Measurements from ENCODE around the gene IL10RB.

The IL10RB gene

DNA sequence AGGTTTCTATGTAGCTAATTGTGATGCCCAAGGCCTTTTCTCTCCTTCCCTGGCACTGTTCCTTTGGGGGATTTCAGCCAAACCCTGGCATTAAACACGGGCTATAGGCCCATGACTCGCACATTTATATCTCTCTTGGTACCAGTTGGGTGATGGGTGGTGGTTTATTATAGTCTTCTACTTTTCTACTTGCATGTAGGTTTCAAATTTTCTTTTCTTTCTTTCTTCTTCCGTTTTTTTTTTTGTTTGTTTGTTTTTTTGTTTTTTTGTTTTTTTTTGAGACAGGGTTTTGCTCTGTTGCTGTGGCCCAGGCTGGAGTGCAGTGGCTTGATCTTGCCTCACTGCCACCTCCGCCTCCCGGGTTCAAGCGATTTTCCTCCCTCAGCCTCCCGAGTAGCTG is 1.1 kb downstream of the IL10RB start:
- no peak for DNase-seq (ENCODE audit: low read depth)

DNA sequence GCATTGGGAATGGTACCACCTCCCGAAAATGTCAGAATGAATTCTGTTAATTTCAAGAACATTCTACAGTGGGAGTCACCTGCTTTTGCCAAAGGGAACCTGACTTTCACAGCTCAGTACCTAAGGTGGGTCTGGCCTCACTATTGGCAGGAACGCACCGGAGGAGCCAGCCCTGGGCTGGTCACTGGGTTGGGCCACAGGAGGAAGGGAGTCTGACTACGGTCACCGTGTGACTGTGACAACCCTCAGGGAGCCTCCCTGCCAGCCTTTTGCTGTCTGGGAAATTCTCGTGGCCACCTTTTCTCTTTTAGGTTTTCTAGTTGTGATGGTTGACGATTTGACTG is 2.2 kb downstream of the IL10RB start:
- DNase-seq (ENCODE audit: low read depth) = no peak

DNA sequence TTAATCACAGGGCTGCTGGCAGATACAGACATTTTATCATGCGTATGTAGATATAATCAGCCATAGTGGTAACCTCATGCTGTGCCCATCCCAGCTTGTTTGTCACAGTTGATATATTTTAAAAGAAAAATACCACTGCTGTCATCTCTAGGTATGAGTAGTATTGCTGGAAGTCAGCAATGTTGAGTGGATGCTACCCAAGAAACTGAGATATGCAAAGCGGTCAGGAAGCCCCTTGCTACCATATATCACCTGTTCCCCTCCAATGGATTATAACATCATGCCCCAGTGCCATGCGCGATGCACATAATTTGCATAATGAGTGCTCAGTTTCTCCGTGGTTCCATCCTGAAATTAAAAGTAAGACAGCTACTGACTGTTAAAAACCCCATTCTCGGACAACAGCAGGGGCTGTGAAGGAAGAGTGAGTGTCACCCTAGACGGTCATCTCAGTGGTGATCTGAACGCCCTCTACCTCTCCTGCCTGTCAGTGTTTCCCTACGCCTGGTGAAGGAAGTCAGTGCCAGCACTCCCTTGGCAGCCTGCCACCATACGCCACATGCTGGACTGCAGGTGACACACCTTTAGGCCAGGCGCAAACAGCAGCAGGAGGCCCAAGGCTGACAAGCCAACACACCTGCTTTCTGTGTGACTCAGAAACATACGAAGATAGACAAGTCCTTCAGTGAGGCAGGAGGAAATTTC is 2.7 kb downstream of the IL10RB start:
- peak; percentile 35 for DNase-seq (ENCODE audit: low read depth)

DNA sequence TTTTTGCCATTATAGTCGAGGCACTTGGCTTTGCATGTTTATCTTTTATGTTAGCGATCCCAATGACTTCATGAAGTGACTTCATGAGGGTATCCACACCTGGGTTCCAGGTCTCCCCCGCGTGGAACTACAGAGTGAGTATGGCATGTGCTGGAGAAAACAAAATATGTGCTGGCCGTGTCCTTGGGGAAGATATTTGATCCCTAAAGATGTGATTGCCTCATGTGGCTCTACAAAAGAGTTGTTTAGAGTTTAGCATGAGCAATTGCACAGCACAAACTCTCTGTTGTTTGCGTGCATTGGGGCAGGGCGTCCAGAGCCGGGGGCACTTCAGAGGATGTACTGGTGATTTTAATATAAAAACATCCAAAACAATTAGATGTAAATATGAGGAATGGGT is 4.8 kb downstream of the IL10RB start:
- no peak for DNase-seq (ENCODE audit: low read depth)

DNA sequence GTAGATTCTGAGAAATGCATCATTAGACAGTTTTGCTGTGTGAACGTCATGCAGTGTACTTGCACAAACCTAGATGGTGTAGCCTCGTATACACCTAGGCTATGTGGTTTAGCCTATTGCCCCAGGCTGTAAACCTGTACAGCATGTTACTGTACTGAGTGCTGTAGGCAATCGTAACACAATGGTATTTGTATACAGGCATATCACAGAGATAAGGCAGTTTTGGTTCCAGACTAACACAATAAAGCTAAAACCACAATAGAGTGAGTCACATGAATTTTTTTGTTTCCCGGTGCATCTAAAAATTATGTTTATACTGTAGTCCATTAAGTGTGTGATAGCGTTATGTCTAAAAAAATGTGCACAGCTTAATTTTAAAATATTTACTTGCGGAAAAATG is 6.9 kb downstream of the IL10RB start:
- DNase-seq (ENCODE audit: low read depth) = no peak

DNA sequence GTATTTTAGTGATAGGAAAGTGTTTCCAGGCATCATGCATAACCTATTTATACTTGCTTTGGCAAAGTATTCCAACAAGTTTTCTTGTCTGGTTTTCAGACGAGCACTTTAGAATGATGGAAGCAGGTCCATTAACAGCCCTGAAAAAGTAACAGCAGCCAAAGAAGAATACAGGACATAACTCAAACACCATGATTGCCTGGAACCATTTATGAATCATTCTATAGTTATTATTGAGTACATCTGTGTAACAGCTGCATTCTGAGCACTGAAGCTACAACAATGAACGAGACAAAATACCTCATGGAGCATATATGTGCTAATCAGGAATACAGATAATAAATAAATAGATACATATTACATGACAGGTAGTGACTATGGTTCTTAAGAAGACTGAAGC is 12.6 kb downstream of the IL10RB start:
- DNase-seq (ENCODE audit: low read depth) = no peak

DNA sequence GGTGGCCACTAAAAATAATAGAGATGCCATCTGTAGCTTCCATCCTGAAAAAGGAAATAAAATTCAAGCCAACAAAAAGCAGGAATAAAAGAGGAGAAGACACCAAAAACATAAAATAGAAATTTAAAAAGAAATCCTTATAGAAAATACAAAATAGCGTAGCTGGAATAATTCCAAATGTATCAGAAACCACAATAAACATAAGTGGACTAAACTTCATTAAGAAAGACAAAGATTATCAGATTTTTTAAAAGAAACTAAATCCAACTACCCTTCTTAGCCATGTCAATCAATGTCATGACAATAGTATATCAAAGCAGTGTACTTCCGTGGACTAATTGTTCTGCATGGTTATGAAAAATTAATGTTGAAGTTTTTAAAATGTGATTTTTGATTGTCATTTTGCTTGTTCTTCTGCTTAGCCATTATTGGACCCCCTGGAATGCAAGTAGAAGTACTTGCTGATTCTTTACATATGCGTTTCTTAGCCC is 13.2 kb downstream of the IL10RB start:
- DNase-seq (ENCODE audit: low read depth) = no peak

DNA sequence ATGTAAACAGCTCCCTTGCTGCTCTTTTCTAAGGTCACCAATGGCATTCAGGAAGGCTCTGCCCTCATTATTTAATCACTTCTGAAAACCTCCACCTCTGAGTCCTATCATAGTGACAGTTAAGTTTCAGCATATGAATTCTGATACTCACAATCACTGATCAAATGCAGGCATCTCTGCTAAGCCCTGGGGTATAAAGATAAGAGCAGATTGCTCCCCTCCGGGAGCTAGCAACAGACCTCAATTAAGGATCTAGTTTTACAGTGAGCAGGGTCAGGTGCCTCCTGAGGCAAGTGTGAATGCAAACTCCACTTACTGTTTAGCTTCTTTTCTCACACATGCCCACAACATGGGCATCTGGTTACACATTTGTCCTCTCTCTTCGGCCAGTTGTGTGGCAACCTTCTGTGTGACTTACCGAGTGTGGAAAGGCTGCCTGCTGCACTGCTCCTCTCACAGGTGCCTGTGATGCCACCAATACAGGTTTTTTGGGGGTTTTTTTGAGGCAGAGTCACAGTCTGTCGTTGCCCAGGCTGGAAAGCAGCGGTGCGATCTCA is 15.0 kb downstream of the IL10RB start:
- DNase-seq (ENCODE audit: low read depth) = no peak

DNA sequence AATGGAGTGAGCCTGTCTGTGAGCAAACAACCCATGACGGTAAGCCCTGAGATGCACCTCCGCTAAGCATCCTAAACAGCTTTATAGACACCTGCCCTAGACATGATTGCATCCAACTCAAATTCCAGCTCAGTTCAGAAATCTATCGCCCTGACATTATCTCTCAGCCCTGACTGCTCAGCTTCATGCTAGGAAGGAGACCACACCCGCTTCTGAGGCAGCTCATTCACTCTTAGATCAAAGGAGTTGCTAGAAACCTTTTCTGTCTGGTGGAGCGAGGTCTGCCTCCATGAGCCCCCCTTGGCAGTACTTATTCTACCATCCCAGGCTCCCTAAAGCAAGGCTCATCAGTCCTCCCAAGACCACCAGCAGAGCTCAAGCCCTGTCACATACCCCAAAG is 17.0 kb downstream of the IL10RB start:
- DNase-seq (ENCODE audit: low read depth) = no peak

DNA sequence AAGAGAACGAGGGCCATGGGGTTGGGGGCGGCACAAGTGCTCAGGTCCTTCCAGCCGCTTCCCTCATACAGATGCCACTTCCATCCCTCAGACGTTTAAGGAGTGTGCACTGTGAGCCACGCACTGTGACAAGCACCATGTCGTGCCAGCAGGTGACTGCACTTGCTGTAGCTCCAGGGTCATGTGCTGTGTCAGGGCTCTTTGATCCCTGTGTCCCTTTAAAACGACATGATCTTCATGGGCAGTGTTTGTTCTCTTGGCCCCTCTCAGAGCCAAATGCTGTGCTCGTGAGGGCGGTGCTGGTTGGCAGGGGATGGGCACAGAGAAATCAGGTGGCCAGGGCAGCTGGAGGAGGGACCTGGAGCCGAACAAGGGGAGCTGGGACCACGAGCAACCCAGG is 19.9 kb downstream of the IL10RB start:
- DNase-seq (ENCODE audit: low read depth) = no peak

DNA sequence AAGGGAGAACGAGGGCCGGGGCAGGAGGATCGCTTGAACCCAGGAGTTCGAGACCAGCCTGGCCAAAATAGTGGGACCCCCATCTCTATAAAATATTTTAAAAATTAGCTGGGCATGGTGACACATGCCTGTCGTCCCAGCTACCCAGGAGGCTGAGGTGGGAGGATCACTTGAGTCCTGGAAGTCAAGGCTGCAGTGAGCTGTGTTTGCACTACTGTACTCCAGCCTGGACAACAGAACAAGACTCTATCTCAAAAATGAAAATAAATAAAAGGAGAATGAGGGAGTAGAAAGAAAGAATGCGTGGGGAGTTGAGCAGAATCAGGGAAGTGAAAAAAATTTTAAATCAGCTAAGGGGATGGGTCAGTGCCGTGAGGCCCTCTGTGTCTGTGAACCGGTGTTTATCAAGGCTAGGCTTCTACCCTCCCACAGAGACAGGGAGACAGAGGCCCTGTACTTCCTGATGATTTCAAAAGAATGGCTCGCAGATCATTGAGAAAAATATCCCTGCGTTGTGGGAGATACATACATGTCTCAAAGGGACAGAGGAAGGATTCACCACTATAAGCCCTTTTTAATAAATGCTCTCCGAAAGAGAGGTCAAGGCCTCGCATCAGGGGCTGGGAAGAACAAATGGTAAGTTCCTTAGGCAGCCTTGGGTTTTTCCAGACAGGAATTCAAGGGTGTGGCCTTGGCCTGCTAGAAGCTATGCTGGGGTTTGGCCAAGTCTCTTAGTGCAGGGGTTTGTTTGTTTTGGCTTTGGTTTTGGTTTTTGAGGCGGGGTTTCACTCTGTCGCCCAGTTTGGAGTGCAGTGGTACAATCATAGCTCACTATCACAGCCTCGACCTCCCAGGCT is 20.7 kb downstream of the IL10RB start:
- DNase-seq (ENCODE audit: low read depth) = no peak

DNA sequence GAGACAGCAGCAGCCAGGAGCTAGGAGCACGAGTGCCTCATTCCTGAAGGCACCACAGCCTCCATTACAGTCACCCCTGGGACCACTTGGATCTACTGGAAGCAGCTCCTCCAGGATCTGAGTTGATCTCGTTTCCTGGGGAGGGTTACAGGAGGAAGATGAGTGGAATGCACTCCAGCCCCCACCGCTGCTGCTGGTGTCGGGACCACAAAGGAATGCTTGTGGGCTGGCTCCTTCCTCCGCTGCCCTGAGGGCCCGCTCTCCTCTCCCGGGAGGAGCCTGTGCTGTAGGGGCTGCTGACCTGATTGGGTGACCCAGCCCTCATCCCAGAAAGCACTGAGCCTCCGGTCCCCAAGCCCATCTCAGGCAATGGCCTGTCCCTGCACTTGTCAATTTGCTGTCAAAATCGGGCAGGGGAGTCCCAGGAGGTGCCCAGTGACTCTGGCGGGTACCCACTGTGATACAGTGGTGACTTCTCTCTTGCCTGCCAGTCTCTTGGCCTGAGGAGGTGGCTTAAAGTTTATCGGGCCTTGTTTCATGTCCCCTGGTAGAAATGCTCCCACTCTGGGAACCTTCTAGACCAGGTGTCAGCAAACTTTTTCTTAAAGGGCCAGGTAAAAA is 23.1 kb downstream of the IL10RB start:
- DNase-seq (ENCODE audit: low read depth) = no peak

DNA sequence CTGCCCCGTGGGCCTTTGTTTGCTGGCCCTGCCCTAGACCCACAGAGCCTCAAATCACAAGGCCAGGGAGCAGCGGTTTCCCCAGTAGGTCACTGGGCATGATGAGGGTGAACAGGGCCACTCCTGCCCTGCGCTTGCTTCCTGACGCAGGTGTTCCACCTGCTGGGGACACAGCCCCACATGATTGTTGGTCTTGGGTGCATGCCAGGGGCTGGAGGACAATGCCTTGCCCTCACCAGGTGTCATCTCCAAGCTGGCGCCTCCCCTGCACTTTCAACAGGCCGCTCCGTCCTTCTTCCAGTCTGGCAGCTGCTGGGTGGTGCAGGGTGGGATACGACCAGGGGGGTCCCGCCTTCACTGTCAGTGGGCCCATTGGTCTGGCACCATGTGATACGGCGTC is 24.3 kb downstream of the IL10RB start:
- DNase-seq (ENCODE audit: low read depth) = no peak

DNA sequence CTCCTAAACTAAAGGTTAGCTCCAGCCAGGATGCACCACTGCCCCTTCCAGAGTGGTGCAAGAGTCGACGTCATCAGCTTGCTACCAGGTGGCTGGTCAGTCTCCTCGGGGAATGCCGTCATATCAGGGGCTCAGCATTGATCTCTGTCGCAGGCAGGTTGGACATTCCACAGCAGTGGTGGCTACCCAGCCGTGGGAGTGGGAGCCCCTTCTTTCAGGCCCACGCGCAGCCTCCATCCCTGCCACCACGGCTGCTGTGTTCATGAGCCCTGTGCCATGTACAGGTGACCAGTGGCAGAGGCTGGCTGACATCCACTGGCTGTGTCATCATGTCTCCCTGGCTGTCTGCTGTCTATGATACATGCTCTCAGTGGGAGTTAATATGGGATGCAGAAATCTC is 25.5 kb downstream of the IL10RB start:
- DNase-seq (ENCODE audit: low read depth) = no peak

DNA sequence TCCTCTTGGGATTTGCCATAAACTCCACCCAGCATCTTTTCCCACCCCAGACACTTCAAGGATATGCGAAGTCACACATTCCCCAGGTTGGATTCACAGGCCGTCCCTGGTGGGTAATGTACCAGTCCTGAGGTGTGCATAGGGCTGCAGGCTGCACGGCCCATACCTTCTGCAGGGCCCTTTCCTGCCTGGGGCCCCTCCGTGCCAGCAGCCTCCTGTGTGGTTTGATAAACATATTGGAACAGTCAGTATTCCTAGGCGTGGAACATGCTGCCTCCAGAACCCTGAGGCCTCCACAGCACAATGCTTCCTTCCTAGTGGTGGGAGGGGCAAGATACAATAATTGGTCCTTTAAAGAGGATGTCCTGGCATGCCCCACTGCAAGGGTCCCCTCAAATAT is 26.6 kb downstream of the IL10RB start:
- DNase-seq (ENCODE audit: low read depth) = no peak

DNA sequence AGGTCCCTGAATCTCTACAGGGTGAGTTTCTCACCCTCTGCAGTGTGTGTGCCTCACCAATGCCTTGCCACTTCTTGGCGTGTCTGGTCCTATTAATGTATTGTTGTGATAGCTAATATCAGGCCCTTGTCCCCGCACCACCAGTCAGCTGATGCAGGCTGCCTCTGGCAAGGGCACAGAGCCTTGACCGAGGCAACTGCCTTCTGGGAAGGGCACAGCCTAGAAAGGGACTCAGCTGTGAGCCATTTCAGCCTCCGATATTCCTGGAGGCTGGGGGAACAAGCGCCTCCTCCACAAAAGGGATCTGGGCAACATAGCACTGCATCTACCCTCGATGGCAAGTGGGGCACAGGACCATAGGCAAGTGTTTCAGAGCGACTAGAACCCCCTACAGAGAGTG is 27.0 kb downstream of the IL10RB start:
- DNase-seq (ENCODE audit: low read depth) = no peak

DNA sequence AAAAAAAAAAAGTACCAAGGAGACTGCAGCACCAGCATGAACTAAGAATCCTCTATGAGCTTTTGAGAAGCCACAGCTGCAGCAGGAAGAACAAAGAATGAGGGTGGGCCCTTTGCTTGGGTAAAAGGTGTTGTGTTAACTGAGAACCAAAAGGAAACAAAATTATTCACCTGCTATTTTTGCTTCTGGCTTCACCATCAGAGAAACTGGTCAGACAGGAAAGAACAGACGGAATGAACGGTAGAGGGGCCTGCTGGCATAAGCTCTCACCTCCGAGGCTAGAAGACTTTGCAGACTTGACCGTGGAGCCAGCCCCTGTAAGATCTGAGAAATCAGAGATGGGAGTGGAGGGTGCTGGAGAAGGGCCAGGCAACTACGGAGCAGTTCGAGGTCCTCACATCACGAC is 27.6 kb downstream of the IL10RB start:
- DNase-seq (ENCODE audit: low read depth) = no peak

DNA sequence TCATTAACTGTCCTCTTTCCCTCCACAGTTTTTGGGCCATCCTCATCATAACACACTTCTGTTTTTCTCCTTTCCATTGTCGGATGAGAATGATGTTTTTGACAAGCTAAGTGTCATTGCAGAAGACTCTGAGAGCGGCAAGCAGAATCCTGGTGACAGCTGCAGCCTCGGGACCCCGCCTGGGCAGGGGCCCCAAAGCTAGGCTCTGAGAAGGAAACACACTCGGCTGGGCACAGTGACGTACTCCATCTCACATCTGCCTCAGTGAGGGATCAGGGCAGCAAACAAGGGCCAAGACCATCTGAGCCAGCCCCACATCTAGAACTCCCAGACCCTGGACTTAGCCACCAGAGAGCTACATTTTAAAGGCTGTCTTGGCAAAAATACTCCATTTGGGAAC is 30.0 kb downstream of the IL10RB start:
- DNase-seq (ENCODE audit: low read depth) = no peak

DNA sequence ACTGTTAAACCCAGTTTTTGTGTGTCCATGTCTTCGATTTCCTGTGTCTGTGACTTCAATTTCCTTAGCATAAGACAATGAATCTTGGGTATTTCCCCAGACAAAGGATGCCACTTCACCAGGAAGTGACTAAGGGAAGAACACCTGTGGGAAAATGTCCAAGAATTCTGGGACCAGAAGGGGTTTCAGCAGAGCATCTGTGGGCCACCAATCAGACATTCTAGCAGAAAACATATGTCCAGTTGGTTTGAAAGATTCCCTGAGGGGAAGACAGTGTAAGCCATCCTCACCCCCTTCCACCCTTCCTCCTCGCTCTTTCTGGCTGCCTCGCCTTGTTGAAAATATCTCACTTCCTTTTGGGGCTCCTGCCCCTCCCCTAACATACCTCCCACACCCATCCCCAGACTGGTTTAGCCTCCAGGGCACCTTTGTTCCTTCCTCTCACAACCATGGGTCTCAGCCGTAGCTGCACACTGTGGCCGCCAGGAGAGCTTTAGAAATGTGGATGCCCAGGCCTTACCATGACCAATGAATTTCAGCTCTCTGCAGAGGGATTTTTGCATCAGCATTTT is 33.1 kb downstream of the IL10RB start:
- peak; percentile 26 for DNase-seq (ENCODE audit: low read depth)

DNA sequence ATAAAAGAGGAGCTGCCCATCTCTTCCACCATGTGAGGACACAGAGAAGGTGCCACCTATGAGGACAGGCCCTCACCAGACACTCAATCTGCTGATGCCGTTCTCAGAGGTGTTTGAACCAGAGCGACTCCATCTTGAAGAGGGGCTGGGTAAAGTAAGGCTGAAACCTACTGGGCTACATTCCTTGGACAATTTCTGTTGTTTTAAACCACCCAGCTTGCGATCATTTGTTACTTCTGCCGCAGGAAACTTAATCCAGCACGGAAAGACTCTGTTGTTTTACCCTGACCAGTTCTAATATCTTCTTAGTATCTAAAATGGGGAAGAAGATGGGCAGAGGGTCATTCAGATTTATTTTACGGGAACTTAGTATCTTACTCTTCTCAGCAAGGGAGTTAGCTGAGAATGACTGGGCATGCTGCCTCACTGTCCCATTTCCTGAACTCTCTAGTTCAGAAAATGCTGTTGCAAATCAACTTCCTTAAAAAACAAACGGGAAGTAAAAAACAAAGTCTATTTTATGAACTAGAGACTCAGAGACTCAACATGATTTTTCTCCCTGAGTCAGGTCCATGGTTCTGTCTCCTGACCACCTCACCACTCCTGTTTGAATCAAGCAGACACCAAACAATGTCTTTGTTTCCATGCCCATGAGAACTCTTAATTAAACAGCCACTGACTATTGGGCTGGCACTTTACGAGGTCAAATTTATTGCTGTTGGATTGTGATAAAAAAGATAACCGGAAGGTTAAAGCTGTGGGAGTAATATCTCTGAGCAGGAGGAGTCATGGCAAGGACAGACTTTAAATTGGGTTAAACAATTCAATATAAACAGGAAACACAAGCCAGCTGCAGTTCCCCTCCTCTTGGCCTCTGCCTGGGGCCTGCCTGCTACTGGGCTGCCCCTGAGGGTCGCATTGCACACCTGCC is 34.8 kb downstream of the IL10RB start:
- no peak for DNase-seq (ENCODE audit: low read depth)

DNA sequence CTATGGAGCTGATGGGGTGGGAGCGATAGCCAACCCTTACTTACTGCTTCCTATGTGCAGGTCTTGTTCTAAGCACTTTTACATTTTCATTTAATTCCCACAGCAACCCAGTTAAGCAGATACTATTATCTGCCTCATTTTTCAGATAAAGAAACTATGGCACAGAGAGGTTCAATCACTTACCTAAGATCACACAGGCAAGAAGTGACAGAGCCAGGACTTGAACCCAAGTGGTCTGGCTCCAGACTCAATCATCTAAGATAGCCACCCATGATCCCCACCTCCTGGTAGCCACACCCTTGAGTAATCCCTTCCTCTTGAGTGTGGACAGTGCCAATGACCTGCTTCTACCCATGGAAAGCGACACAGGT is 35.5 kb downstream of the IL10RB start:
- no peak for DNase-seq (ENCODE audit: low read depth)
